Dermis microvascular lymphatic vessel endothelial cell (primary cell): Measurements from ENCODE around the gene TXNRD3. TPM values are rescaled to one million over a fixed set of nuclear protein-coding genes. Genes with fewer than 3 reads are reported as not detected.
"Not testable (repeated sequence)": the region's sequence is repeated elsewhere in the genome, so short reads cannot be mapped to it uniquely, and the experiment has no call there.

Experiments
- DNase-seq, 2 donors: peaks; one replicate each; pipeline versions ENCODE4 v3.0.0 to v3.0.0-alpha.2; 2010; ENCODE audit warnings: low read depth in 2 of 2
- total RNA-seq: library from RNA; depleted of rRNA; stranded (reverse); fragments of >200 nt; gene quantifications from 2 replicates; pipeline ENCODE4 v1.2.1, GENCODE V29; 2014

TXNRD3 gene
- total RNA-seq, 1 donor from 2014 or later, result 8.6 TPM

DNA sequence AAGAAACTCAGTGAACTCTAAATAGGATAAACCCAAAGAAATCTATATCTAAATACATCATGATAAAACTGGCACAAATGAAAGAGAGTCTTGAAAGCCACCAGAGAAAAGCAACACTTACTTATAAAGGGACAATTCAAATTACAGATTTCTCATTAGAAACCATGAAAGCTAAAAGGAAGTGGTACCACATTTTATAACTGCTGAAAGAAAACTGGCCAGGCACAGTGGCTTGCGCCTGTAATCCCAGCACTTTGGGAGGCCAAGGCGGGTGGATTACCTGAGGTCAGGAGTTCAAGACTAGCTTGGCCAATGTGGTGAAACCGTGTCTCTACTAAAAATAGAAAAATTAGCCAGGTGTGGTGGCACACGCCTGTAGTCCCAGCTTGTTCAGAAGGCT lies 59.4 kb downstream of the TXNRD3 start:
- DNase-seq, result not testable (repeated sequence)

DNA sequence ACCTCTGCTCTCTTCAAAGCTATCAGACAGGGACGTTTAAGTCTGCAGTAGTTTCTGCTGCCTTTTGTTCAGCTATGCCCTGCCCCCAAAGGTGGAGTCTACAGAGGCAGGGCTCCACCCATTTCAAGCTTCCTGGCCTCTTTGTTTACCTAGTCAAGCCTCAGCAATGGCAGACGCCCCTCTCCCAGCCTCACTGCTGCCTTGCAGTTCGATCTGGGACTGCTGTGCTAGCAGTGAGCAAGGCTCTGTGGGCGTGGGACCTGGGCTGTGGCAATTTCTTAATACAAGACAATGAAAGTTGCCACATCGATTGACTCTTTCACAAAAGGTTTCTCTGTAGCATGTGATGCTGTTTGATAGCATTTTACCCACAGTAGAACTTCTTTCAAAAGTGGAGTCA lies 63.4 kb downstream of the TXNRD3 start:
- DNase-seq, result not testable (repeated sequence)

DNA sequence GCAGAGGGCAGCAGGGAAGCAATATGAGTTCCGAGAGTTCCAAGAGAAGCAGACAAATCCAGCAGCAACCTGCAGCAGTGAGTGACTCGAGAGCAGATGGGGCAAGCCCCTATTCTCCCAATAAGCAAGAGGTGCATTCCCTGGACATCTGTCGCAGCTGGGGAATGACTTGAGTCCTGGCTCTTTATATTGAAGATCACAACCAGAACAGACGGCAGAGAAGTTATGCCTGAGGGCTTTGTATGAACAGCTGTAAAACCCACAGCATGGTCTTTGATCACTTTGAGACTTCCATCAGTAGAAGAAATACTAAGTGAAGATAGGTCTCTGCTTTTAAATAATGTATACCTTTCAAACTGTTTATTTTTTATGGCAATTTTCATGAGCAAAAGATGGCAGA lies 72.6 kb downstream of the TXNRD3 start:
- no peak for DNase-seq

DNA sequence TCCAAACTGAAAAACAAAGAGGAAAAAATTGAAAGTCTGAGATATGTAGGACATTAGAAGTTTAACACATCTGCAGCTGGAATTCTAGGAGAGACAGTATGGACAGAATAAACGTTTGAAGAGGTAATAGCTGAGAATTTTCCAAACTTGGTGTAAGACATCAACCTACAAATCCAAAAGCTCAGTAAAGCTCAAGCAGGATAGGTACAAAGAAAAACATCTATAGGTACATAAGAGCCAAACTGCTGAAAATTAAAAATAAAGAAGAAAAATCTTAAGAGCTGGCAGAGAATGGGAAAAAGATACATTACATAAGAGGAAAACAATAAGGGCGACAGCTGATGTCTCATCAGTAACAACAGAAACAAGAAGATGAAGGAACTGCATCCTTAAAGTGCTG lies 73.4 kb downstream of the TXNRD3 start:
- no peak for DNase-seq

DNA sequence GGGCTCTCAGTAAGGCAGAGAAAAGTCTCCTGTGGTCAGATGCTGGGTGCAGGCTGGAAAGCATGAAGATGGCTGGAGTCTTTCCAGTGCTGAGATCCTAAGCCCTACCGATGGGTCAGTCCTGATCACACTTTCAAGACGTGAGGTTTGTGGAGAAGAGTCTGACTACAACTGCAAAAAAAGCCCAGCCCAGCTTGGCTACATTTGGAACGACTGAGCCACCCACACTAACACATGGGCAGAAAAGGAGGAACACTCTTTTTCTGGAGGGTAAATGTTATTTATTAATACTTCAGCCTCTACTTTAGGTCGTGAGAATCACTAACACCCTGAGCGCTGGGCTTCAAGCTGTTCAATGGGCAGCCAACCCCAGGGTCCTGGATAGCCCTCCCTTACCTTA lies 74.2 kb downstream of the TXNRD3 start:
- DNase-seq, result no peak

DNA sequence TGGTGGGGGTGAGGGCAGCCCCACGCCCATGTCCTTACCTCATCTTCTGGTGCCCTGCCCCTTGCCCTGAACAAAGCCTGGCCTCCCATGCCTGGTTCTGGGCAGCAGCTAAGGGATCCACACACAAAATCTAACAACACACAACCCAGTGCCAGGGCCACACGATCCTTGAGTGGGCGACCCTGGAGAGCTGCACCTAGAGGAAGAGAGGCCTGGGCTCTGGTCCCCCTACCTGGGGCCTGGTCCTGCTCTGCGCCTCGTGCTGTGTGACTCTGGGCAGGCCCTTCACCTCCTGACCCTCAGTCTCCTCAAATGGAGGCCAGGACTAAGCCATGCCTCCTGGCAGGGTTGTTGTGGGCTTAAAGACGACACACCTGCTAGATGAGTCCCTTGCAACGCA lies 76.2 kb downstream of the TXNRD3 start:
- DNase-seq, result no peak

DNA sequence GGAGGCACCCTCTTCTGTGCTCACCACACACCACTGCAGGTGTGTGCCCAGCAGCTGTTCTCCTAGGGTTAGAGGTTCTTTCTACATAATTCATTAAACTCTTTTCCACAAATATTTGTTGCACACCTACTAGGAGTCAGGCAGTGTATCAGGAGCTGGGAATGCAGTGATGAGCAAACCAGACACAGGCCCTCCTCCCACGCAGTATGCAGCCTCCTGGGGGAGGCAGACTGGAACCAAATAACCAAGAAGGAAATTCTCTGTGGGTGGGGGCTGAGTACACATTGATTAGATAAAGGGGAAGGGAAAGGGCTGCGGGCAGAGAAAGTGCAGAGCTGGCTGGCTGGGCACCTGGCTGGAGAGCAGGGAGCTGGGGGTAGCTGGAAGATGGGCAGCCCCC lies 77.7 kb downstream of the TXNRD3 start:
- DNase-seq, result no peak

DNA sequence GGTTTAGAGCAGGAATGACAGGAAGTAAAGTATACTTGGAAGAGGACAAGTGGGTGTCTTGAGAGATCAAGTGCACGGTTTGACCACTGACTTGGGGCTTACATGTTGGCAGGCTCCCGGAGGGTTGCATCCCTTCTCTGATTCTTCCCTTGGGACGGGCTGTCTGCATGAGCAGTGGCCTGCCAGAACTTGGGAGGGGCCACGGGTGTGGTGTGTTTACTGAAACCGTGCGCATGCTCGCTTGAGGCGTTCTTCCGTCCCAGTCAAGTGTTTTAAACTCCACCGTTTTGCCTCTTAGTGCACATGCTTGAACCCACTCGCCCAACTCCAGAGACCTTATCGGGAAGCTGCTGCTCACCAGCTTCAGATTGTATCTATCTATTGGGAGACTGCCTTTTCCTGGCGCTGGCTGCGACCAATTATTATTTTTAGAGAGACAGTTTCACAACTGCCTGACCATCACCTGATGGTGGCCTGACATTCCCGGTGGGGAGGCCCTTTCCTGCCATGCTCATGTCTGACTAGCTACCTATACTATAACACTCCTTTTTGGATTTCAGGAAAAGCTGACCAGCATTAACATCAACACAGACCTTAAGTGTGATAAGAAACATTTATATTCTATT lies 81.3 kb downstream of the TXNRD3 start:
- DNase-seq, result no peak

DNA sequence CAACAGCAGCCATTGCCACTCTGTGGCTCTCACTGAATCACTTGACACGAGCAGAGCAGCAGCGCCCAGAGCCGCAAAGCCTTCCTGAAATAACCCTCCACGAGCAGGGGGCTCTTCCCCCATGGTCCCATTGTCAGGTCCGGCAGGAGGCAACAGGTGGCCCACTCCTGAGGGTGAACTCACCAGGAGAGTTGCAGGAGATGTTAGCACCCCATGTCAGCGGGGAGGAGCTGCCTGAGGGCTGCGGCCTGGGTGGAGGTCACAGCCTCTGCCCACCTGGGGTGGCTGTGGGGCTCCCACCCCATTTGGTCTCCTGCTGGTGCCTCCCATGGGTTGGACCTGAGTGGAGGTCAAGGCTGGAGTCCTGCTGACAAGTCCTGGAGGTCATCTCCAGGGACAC lies 83.8 kb downstream of the TXNRD3 start:
- DNase-seq, result no peak

DNA sequence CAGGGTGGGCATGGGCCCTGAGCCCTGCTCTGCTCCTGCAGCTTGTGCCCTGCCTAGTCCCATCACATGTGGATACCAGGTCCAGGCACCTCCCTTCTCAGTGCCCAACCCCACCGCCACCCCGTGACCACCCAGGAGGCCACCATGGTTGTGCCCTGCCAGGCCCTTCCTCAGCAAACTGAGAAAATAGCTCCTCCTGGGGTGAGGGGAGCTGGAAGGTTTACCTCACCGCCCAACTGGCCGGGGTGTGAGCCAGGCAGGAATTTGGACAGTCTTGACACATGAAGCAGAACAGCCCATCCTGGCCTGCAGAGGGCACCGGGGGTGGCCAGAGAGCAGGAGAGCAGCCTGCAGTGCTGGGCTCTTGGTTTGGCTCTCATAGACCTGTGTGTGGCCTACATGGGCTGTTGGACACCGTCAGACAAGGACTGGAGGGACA lies 84.8 kb downstream of the TXNRD3 start:
- no peak for DNase-seq

DNA sequence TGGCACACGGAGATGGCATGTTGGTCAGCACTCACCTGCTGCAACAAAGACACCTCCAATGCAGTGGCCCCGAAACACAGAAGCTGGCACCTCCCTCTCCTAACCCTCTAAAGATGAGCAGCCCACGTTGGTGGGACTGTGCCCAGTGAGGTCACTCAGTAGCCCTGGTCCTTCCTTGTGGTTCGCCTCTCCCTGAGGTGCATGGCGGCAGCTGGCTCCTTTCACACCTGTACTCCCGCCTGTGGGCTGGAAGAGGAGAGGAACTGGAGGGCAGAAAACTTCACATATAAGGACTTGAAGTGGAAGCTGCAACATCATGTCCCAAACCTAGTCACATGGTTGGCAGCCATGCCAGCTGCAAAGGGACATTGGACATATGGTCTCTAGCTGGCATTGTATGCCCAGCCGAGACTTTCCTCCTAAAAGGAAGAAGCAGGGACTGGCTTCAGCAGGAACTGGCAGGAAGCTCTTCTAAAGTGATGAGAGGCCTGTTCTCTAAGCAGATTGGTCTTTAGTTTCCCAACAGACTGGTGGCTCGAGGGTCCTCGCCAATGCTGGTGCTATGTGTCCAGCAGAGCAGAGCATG lies 85.4 kb downstream of the TXNRD3 start:
- no peak for DNase-seq

DNA sequence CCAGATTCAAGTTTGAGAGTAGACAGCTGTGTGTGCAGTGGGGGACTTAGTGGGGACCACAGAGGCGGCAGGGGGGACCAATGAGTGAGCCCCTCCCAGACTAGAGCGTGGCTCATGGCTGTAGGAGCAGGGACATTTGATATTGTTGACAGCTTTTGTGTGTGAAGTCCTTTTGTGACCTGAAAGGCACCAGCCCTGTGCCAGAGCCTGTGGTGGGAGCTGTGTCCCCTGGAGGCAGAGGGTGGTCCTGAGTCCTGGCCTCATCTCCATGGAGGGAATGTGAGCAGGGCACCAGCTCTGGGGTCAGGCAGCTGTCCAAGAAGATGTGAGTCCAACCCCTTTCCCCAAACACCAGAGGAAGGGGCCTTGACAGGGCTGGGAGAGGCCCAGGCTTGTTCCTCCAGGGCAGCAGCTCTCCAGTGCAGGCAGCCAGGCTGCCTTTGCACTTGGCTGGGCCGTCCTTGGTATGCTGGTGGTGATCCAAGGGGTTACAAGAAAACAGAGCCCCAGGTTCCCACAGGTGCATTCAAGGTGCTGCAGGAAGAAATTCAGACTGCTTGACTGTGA lies 86.1 kb downstream of the TXNRD3 start:
- DNase-seq, result no peak

DNA sequence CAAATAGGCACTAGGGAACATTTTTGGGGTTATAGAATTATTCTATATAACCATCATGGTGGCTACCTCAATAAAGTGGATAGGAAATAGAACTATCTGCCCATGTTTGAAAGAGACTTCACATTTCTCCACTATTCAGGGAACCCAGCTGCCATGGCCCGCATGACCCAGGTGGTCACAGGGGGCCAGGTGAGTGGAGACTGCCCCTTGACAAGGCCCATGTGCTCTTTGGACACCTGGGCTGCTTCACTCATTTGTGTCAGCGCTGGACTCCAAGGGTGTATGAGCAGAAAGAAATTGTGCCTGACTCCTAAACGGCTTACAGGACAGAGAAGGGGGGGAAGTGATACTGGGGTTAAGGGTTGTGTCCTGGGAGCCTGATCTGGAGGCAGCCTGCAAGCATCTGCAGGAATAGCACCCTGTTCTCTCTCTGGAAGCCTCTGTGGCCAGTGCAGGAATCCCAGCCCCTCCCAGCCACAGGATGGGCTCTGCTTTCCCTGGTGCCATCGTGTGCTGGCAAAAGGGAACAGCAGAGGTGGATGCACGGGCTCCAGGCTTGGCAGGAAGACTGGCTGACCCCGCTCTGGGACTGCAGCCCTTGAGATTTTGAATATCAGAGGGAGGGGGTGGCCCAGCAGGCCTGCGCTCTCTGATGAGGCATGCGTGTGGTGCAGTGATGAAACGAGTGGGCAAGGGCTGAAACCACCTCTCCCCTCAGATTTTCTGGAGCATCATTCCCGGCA lies 87.1 kb downstream of the TXNRD3 start:
- no peak for DNase-seq

DNA sequence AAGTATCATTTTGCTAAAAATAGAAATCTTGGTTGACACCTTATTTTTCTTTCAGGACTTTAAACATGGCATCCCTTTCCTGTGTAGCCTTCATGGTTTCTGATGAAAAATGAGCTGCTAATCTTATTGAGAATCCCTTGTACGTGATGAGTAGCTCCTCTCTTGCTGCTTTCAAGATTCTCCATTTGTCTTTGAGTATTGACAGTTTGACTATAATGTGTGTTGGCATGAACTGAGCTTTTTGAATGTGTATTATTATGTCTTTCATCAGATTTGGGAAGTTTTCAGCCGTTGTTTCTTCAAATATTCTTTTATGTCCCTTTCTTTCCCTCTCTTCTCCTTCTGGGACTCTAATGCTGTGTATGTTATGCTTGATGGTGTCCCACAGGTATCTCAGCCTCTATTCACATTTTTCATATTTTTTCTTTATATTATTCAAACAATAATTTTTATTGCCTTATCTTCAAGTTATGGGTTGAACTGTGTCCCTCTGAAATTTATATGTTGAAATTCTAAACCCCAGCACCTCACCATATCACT lies 92.1 kb downstream of the TXNRD3 start:
- no peak for DNase-seq

DNA sequence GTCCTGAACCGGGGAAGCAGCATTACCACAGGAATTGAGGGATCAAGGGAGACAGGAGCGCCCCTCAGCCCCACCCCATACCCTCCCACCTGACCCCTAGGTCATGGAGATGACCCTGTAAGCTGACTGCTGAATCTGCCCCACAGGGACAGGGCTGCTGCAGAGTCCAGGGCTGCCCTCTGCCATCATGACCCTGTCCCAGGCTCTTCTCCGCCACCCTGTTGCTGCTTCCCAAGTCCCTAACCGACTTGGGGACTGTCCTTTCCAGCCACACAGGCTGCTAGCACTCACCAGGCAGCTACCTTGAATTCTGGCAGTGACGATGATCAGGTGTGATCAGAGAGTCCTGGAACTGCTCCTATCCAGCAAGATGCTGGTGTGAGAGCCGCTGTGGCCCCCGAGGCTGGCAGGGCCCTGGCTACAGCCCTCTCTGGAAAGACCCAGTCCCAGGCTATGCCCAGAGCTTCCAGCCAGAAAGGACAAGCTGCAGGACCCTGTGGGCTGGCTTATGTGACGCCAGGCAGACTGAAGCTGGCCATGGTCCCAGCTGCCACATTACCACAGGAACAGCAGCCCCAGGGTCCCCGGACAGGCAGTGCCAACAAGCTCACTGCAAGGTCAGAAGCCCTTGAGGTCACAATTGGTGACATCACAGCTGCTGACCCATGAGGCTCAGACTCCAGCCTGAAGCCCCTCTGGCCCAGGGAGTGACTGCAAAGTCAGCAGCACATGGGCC lies 96.4 kb downstream of the TXNRD3 start, which contains the start of gene C3orf22:
Gene C3orf22, minus strand, starts transcription at position 597 of the 736 bp plus-strand sequence. CDS start 5,542 bp downstream, outside the sequence.
- no peak for DNase-seq

DNA sequence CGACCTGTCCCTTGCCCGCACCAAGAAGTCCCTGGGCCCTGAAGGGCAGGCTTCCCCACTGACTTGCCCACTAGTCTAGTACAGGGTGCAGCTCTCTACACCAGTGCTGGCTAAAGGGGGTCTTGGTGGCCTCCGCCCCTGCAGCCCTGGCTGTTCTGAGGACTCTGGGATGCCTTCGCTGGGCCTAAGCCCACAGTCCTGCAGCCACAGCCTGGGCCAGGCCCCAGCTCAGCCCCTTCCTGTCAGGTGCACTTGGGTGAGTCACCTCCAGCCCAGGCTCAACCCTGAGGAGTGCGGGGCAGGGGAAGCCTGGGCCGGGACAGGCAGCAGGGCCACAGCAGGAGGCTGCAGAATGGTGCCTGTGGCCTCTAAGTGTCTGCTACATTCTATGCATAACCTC lies 97.2 kb downstream of the TXNRD3 start:
- DNase-seq, result no peak

DNA sequence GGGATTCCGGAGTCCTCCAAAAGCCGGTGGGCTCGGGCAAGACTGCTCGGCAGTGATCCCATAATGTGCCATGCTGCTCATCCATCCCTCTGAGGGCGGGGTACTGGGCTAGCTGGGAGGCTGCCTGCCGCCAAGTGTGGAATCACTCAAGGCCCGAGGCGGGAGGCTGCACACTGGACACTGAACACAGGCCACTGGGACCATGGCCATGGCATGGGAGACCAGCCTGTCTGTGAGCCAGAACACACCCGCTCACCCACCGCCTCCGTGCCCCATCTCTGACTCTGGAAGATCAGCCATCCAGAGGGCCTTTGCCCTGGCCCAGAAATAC lies 97.5 kb downstream of the TXNRD3 start:
- DNase-seq, result no peak
